MM.1S (cell line): ENCODE measurements around the gene GRAMD1A.
"Not testable (repeated sequence)": the region's sequence is repeated elsewhere in the genome, so short reads cannot be mapped to it uniquely, and the experiment has no call there.

Experiments
- DNase-seq: peaks from one replicate; pipeline ENCODE4 v3.0.0-alpha.2; 2015
- H2AFZ ChIP-seq: fragments of 300-600 bp; sonication (generic); 2 replicates; pipeline ENCODE4 v1.6.0; 2016; ENCODE audit warnings: antibody characterized with exemption, low read length
- H3F3A ChIP-seq: fragments of 300-600 bp; sonication (generic); 2 replicates; pipeline ENCODE4 v1.6.1; 2016; ENCODE audit warnings: mild to moderate bottlenecking, antibody characterized with exemption, low read length, moderate library complexity, mixed read lengths; ENCODE audit not compliant: insufficient read depth
- H3K27ac ChIP-seq: fragments of 300-600 bp; sonication (generic); 2 replicates; pipeline ENCODE4 v1.5.1; 2016; ENCODE audit warnings: mild to moderate bottlenecking, low read length
- H3K27me3 ChIP-seq: fragments of 300-600 bp; sonication (generic); replicated peaks from 2 replicates; pipeline ENCODE4 v1.6.0; 2016; ENCODE audit warnings: low read length; ENCODE audit not compliant: insufficient read depth
- H3K36me3 ChIP-seq: fragments of 300-600 bp; sonication (generic); replicated peaks from 2 replicates; pipeline ENCODE4 v1.6.1; 2016; ENCODE audit warnings: mild to moderate bottlenecking, low read length, mixed read lengths; ENCODE audit not compliant: insufficient read depth
- H3K4me1 ChIP-seq: fragments of 300-600 bp; sonication (generic); 2 replicates; pipeline ENCODE4 v1.6.1; 2016; ENCODE audit warnings: low read length, mixed read lengths
- H3K4me2 ChIP-seq: fragments of 300-600 bp; sonication (generic); 2 replicates; pipeline ENCODE4 v1.6.0; 2016; ENCODE audit warnings: low read depth, low read length
- H3K4me3 ChIP-seq: fragments of 300-600 bp; sonication (generic); 2 replicates; pipeline ENCODE4 v1.5.1; 2016; ENCODE audit warnings: low read length, mixed read lengths
- H3K79me2 ChIP-seq: fragments of 300-600 bp; sonication (generic); 2 replicates; pipeline ENCODE4 v1.6.1; 2016; ENCODE audit warnings: mixed run types, low read length, mixed read lengths
- H3K9ac ChIP-seq: fragments of 300-600 bp; sonication (generic); 2 replicates; pipeline ENCODE4 v1.6.1; 2016; ENCODE audit warnings: low read length, mixed read lengths
- H3K9me2 ChIP-seq: fragments of 300-600 bp; sonication (generic); replicated peaks from 2 replicates; pipeline ENCODE4 v1.6.1; 2016; ENCODE audit warnings: mild to moderate bottlenecking, low read length, mixed read lengths; ENCODE audit not compliant: insufficient read depth
- H3K9me3 ChIP-seq: fragments of 300-600 bp; sonication (generic); replicated peaks from 2 replicates; pipeline ENCODE4 v1.6.1; 2016; ENCODE audit warnings: mild to moderate bottlenecking, low read length, mixed read lengths; ENCODE audit not compliant: insufficient read depth
- H4K20me1 ChIP-seq: fragments of 300-600 bp; sonication (generic); 2 replicates; pipeline ENCODE4 v1.6.1; 2016; ENCODE audit warnings: mild to moderate bottlenecking, low read length, moderate library complexity, mixed read lengths; ENCODE audit not compliant: insufficient read depth
- EZH2 ChIP-seq: fragments of 300-600 bp; sonication (generic); optimal IDR thresholded peaks from 2 replicates; pipeline ENCODE3; 2017; ENCODE audit warnings: low read depth, mild to moderate bottlenecking, antibody characterized with exemption, low read length, mixed read lengths
- EZH2phosphoT487 ChIP-seq: fragments of 300-600 bp; sonication (generic); IDR thresholded peaks from 2 replicates; pipeline ENCODE4 v1.6.1; 2018; ENCODE audit warnings: antibody characterized with exemption, low read length
- TF ChIP-seq, protein P1 (sequence below): fragments of 300-600 bp; sonication (generic); IDR thresholded peaks from 2 replicates; pipeline ENCODE4 v1.5.1; 2016; ENCODE audit warnings: antibody characterized with exemption, low read length, mixed read lengths

The GRAMD1A gene

DNA sequence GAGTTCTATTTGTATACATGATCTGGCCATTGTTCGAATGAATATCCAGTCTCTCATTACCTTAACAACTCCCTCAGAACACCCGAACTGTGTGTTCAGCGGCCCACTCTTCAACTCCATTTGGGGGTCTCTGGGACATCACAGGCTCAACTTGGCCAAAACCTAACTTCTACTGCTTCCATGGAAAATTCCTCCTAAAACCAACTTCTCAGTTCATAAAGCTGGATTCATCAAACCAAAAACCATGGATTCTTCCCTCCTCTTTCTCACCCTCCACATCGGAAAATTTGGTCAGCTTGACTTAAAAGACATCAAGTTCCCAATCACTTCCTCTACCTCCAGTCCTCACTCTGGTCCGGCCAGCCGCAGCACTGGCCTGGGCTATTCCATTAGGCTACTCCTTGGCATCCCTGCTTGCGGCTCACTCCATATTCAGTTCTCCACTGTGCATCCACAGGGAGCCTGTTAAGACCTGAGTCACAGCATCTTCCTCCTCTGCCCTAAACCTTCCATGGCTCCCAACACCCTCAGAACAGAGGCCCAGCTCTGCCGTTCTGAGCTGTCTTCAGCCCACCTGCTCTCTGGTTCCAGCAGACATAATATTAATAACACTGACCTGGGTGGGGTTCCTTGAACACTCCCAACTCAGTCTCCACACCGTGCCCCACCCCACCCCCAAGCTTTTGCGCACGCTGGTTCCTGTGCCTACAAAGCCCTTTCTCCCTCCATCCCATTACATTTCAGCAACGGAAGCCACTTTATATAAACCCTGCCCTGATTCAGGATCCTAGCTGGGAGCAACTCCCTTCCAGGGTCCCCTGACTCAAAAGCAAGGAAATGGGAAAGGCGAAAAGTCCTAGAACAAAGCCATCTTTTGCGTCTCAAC is 37.2 kb upstream of the GRAMD1A start:
- H3K36me3 ChIP-seq, result no peaks in the 10 kb centered on the region
- peak overlapping the region; percentile 65; the same call in 1 of the 2 replicates for H3K4me2 ChIP-seq
- H3F3A ChIP-seq, result no peaks in the 10 kb centered on the region
- TF ChIP-seq, protein P1, sequence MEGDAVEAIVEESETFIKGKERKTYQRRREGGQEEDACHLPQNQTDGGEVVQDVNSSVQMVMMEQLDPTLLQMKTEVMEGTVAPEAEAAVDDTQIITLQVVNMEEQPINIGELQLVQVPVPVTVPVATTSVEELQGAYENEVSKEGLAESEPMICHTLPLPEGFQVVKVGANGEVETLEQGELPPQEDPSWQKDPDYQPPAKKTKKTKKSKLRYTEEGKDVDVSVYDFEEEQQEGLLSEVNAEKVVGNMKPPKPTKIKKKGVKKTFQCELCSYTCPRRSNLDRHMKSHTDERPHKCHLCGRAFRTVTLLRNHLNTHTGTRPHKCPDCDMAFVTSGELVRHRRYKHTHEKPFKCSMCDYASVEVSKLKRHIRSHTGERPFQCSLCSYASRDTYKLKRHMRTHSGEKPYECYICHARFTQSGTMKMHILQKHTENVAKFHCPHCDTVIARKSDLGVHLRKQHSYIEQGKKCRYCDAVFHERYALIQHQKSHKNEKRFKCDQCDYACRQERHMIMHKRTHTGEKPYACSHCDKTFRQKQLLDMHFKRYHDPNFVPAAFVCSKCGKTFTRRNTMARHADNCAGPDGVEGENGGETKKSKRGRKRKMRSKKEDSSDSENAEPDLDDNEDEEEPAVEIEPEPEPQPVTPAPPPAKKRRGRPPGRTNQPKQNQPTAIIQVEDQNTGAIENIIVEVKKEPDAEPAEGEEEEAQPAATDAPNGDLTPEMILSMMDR, result no peak
- TF ChIP-seq EZH2phosphoT487, result no peak
- TF ChIP-seq EZH2, result no peak
- no peak overlapping the region for H3K27ac ChIP-seq
- H3K9me3 ChIP-seq, result 0 out of 2 replicates have a peak, but pooled peaks cover 3% of the 10 kb centered on the region
- H3K9ac ChIP-seq, result no peak overlapping the region
- H3K27me3 ChIP-seq, result peaks cover 25% of the 10 kb centered on the region
- no peak overlapping the region for H2AFZ ChIP-seq
- DNase-seq, result no peak
- no peaks in the 10 kb centered on the region for H3K9me2 ChIP-seq
- peak overlapping the region; percentile 77; the same call in 1 of the 2 replicates for H3K4me3 ChIP-seq
- H4K20me1 ChIP-seq, result no peaks in the 10 kb centered on the region
- H3K4me1 ChIP-seq, result no peaks in the 10 kb centered on the region
- H3K79me2 ChIP-seq, result no peaks in the 10 kb centered on the region

DNA sequence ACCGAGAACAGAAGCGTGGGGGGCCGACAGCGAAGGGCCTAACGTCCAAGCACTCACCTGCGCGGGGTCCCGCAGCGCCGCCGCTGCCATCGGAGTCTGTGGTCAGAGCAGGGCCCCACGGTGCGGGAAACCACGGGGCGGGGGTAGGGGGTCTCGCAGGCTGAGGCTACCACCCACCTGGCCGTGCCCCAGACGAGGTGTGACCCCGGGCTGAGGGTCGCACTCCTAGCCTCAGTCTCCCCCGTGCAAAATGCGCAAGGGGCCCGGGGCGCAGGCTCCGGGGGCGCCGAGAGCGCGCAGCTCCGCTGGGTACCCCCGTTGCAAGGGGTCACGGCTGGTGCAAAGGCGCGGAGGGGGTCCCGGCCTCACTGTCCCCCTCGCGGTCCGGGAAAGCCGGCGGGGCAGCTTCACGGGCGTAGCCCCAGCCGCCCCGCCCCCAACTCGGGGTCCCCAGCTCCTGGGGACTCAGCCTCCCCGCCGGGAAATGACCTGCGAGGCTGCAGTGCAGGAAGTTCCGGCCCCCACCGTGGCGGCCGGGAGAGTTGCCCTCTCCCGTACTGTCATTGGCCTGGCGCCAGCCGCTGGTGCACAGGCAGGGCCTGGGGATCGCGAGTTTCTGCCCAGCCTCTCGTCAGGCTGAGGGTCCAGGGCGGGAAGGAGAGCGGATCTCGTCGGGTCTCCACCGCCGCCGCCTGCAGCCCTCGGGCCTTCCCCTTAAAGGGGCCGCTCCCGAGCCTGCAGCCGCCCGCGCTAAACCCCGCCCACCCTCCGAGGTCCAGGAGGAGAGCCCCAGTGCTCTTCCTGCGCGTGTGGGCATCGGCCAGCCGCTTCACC is 36.3 kb upstream of the GRAMD1A start, which contains the start of gene ZNF792:
Gene ZNF792, minus strand, starts transcription at position 657 of the 834 bp plus-strand sequence. Its CDS starts 567 bp downstream, at position 90.
- no peaks in the 10 kb centered on the region for H3K79me2 ChIP-seq
- peak within 1 kb of the TSS; percentile 65 for H3K4me2 ChIP-seq
- no peaks in the 10 kb centered on the region for H3K9me3 ChIP-seq
- TF ChIP-seq EZH2phosphoT487 (no peak), EZH2 (no peak)
- TF ChIP-seq, protein P1, result no peak
- no peaks in the 10 kb centered on the region for H3K9me2 ChIP-seq
- DNase-seq, result peak; percentile 23
- peak within 1 kb of the TSS; percentile 42; the same call in 1 of the 2 replicates for H3K9ac ChIP-seq
- peak within 1 kb of the TSS; percentile 90 for H2AFZ ChIP-seq
- H3K27ac ChIP-seq, result no peak within 1 kb of the TSS
- H3F3A ChIP-seq, result no peaks in the 10 kb centered on the region
- H3K4me3 ChIP-seq, result peak within 1 kb of the TSS; percentile 77
- no peaks in the 10 kb centered on the region for H4K20me1 ChIP-seq
- peaks cover 29% of the 10 kb centered on the region for H3K27me3 ChIP-seq
- no peaks in the 10 kb centered on the region for H3K4me1 ChIP-seq
- no peaks in the 10 kb centered on the region for H3K36me3 ChIP-seq

DNA sequence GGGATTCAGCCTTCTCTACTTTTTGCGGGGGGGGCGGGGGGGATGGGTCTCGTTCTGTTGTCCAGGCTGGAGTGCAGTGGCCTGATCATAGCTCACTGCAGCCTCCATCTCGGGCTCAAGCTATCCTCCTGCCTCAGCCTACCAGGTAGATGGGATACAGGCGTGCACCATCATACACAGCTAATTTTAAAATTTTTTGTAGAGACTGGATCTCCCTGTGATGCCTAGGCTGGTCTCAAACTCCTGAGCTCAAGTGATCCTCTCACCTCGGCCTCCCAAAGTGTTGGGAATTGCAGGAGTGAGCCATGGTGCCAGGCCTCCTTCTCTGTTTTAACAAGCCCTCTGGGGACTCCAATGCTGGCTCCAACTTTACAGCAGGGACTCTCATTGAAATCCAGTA is 35.5 kb upstream of the GRAMD1A start:
- no peak for DNase-seq

DNA sequence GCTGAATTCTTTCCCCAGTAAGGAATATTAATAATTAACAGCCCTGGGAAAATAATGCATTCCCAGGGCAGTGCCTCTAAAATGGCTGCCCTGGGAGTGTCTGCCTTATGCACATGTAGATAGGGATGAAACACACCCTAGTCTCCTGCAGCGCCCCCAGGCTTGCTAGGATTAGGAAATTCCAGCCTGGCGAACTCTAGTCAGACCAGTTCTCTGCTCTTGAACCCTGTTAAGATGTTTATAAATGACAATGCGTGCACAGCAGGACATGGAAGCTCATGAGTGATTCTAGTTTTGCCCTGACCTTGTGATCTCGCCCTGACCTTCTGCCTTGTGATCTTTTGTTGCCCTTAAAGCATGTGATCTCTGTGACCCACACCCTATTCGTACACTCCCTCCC is 34.6 kb upstream of the GRAMD1A start:
- not testable (repeated sequence) for H3K27ac ChIP-seq, H3K79me2 ChIP-seq, H3F3A ChIP-seq, H3K9me2 ChIP-seq, H3K4me2 ChIP-seq, H3K9ac ChIP-seq, H3K4me1 ChIP-seq, DNase-seq, H4K20me1 ChIP-seq, H2AFZ ChIP-seq, H3K9me3 ChIP-seq, H3K36me3 ChIP-seq, H3K4me3 ChIP-seq
- H3K27me3 ChIP-seq, result peaks cover 29% of the 10 kb centered on the region

More for the DNA sequence above, 35.5 kb upstream of the GRAMD1A start:
- Histone ChIP-seq H3K9ac (no peak overlapping the region), H3K9me2 (no peaks in the 10 kb centered on the region), H3K27ac (no peak overlapping the region), H3F3A (no peaks in the 10 kb centered on the region), H3K27me3 (peaks cover 29% of the 10 kb centered on the region), H3K4me1 (no peaks in the 10 kb centered on the region), H3K79me2 (no peaks in the 10 kb centered on the region), H3K36me3 (no peaks in the 10 kb centered on the region), H3K4me2 (no peak overlapping the region), H3K9me3 (no peaks in the 10 kb centered on the region), H2AFZ (no peak overlapping the region), H4K20me1 (no peaks in the 10 kb centered on the region), H3K4me3 (no peak overlapping the region)
- TF ChIP-seq EZH2 (no peak), EZH2phosphoT487 (no peak)
- TF ChIP-seq, protein P1, result no peak
